ENCODE measurements around the gene GLRX3.
"Not testable (repeated sequence)": the region's sequence is repeated elsewhere in the genome, so short reads cannot be mapped to it uniquely, and the experiment has no call there.

The GLRX3 gene

GRCh38 chr10:130136226-130137089, at the start of gene GLRX3:
Gene GLRX3 (plus strand): TSS chr10:130136391. CDS start chr10:130136421, 30 bp downstream.
- peak; percentile 89 for DNase-seq (ENCODE audit: low spot score)

GRCh38 chr10:130090565-130090964, 45.6 kb upstream of the GLRX3 start:
- not testable (repeated sequence) for DNase-seq (ENCODE audit: low spot score)

- no peak for DNase-seq (ENCODE audit: low spot score)
Observed at GRCh38 chr10:130099344-130099743, 36.8 kb upstream of the GLRX3 start.

GRCh38 chr10:130105724-130106123, 30.5 kb upstream of the GLRX3 start:
- DNase-seq (ENCODE audit: low spot score) = no peak

- DNase-seq (ENCODE audit: low spot score) = not testable (repeated sequence)
Observed at GRCh38 chr10:130108146-130108545, 28.0 kb upstream of the GLRX3 start.

- DNase-seq (ENCODE audit: low spot score) = no peak
Observed at GRCh38 chr10:130108934-130109604, 27.1 kb upstream of the GLRX3 start.

GRCh38 chr10:130109796-130110245, 26.4 kb upstream of the GLRX3 start:
- peak; percentile 85 for DNase-seq (ENCODE audit: low spot score)

- DNase-seq (ENCODE audit: low spot score) = peak; percentile 99
Observed at GRCh38 chr10:130110246-130111112, 25.7 kb upstream of the GLRX3 start, which contains the start of gene C10orf143. Gene C10orf143 (minus strand): TSS chr10:130110830. CDS start chr10:130110772, 58 bp downstream.

- peak; percentile 99 for DNase-seq (ENCODE audit: low spot score)
Observed at GRCh38 chr10:130111113-130111851, 24.9 kb upstream of the GLRX3 start.

GRCh38 chr10:130111852-130112180, 24.4 kb upstream of the GLRX3 start:
- no peak for DNase-seq (ENCODE audit: low spot score)

- no peak for DNase-seq (ENCODE audit: low spot score)
Observed at GRCh38 chr10:130112821-130113220, 23.4 kb upstream of the GLRX3 start.

GRCh38 chr10:130116942-130117341, 19.2 kb upstream of the GLRX3 start:
- DNase-seq (ENCODE audit: low spot score) = not testable (repeated sequence)

GRCh38 chr10:130117535-130117934, 18.7 kb upstream of the GLRX3 start:
- DNase-seq (ENCODE audit: low spot score) = not testable (repeated sequence)

GRCh38 chr10:130121486-130122079, 14.6 kb upstream of the GLRX3 start:
- no peak for DNase-seq (ENCODE audit: low spot score)

GRCh38 chr10:130127364-130128061, 8.7 kb upstream of the GLRX3 start:
- DNase-seq (ENCODE audit: low spot score) = peak; percentile 86

GRCh38 chr10:130128062-130128781, 8.0 kb upstream of the GLRX3 start:
- no peak for DNase-seq (ENCODE audit: low spot score)

GRCh38 chr10:130128922-130129321, 7.3 kb upstream of the GLRX3 start:
- DNase-seq (ENCODE audit: low spot score) = no peak

- no peak for DNase-seq (ENCODE audit: low spot score)
Observed at GRCh38 chr10:130135676-130136225, 440 bp upstream of the GLRX3 start.

- no peak for DNase-seq (ENCODE audit: low spot score)
Observed at GRCh38 chr10:130137090-130137448, 878 bp downstream of the GLRX3 start.

Data from Ammon's horn (tissue), 1 donor.